Upper lobe of left lung (tissue), 6 donors: ENCODE data around the gene KANTR. TPM values are rescaled to one million over a fixed set of nuclear protein-coding genes. Genes with fewer than 3 reads are reported as not detected.

ENCODE experiments used
- ATAC-seq, 2 donors: fragments of 200-7000 bp; cut with Tn5 transposase; one replicate each; pipeline ENCODE4 v1.9.1; 2022; ENCODE audit warnings: mild to moderate bottlenecking in 2 of 2, moderate library complexity in 2 of 2; ENCODE audit not compliant: low FRiP score in 2 of 2
- DNase-seq, 2 donors: peaks; one replicate each; pipeline ENCODE4 v3.0.0-alpha.2; 2019 to 2020
- H3K27ac ChIP-seq, 4 donors: fragments of 200-600 bp; sonication (generic); one replicate each; pipeline ENCODE4 v1.5.1; 2016 to 2019
- H3K27me3 ChIP-seq, 4 donors: fragments of 200-600 bp; sonication (generic); one replicate each; pipeline ENCODE4 v1.5.1; 2017 to 2019
- H3K36me3 ChIP-seq, 4 donors: fragments of 200-600 bp; sonication (generic); one replicate each; pipeline ENCODE4 v1.5.1; 2016 to 2019
- H3K4me1 ChIP-seq, 4 donors: fragments of 200-600 bp; sonication (generic); one replicate each; pipeline ENCODE4 v1.5.1; 2018 to 2019
- H3K4me3 ChIP-seq, 4 donors: fragments of 200-600 bp; sonication (generic); one replicate each; pipeline ENCODE4 v1.5.1; 2017 to 2019; ENCODE audit warnings: mild to moderate bottlenecking in 2 of 4, moderate library complexity in 1 of 4
- H3K9me3 ChIP-seq, 4 donors: fragments of 200-600 bp; sonication (generic); one replicate each; pipeline ENCODE4 v1.5.1; 2018 to 2019
- CTCF ChIP-seq, 6 experiments: fragments of 450-650 bp in 4 of 6; fragments of 200-600 bp in 2 of 6; sonication (generic) in 2 of 6; IDR thresholded peaks; one replicate each; pipeline ENCODE4 v1.5.1; 2016 to 2019; ENCODE audit warnings: antibody characterized with exemption in 6 of 6
- EP300 ChIP-seq, 4 donors: sonication (generic); formaldehyde crosslinking; IDR thresholded peaks; one replicate each; pipeline ENCODE4 v1.5.1; 2017; ENCODE audit warnings: antibody characterized with exemption in 4 of 4, control low read depth in 2 of 4
- POLR2A ChIP-seq, 4 donors: fragments of 450-650 bp; IDR thresholded peaks; one replicate each; pipeline ENCODE4 v1.5.1; 2016 to 2017; ENCODE audit warnings: antibody characterized with exemption in 4 of 4, mild to moderate bottlenecking in 2 of 4
- POLR2AphosphoS5 ChIP-seq, 2 donors: sonication (generic); formaldehyde crosslinking; IDR thresholded peaks; one replicate each; pipeline ENCODE4 v1.5.1; 2017; ENCODE audit warnings: antibody characterized with exemption in 2 of 2
- WGBS, 2 donors: methylation state at CpG; one replicate each; pipeline ENCODE4 v1.1.5; 2017 to 2018; 5-methylcytosine and 5-hydroxymethylcytosine counted together
- total RNA-seq, 6 donors: library from RNA; depleted of rRNA in 4 of 6; stranded (reverse); fragments of >200 nt in 4 of 6; gene quantifications; one replicate each; pipeline versions ENCODE4 v1.1.0 to v1.2.1, GENCODE V29; 2016 to 2021
- donor health status: DM: no; HTN: no; CAD: no; lungs with moderate emphysema.
- donor health status: DM: no; HTN: yes; CAD: no; lungs with severe emphysema.

Gene KANTR
- total RNA-seq, 6 donors from 2014 or later = 7.6 to 68.1 (median 14.9) TPM

- ATAC-seq (peak in 1 of 2 donors; percentile 26), DNase-seq (peak in 1 of 2 donors; percentile 36)
- TF ChIP-seq POLR2AphosphoS5 (IDR thresholded peaks at IDR 0.05) = no peak
- no peak for TF ChIP-seq POLR2A (IDR thresholded peaks at IDR 0.05)
- TF ChIP-seq CTCF (IDR thresholded peaks at IDR 0.05) = no peak
- no peak for TF ChIP-seq EP300 (IDR thresholded peaks at IDR 0.05)
- Histone ChIP-seq H3K4me1 (no peaks in the 10 kb centered on the region), H3K36me3 (peaks cover 0 to 5% (median 0%) of the 10 kb centered on the region in 4 donors), H3K9me3 (no peaks in the 10 kb centered on the region), H3K27me3 (no peaks in the 10 kb centered on the region), H3K4me3 (no peak overlapping the region), H3K27ac (no peak overlapping the region)
- WGBS, 2 donors = 97% methylated on average over 4 of the region's 6 CpGs; no CpG with 5 or more reads in 1 of the 2 donors
Observed at GRCh38 chrX:53114864-53115549, 21.1 kb downstream of the KANTR start.

GRCh38 chrX:53115550-53115874 lies 21.6 kb downstream of the KANTR start:
- no peak for DNase-seq
- no peaks in the 10 kb centered on the region for H3K9me3 ChIP-seq
- peaks cover 0 to 5% (median 0%) of the 10 kb centered on the region in 4 donors for H3K36me3 ChIP-seq
- no peaks in the 10 kb centered on the region for H3K4me1 ChIP-seq
- H3K27ac ChIP-seq = no peak overlapping the region
- 59 to 100% methylated on average over 1 to 2 of the region's 2 CpGs for WGBS, 2 donors
- H3K27me3 ChIP-seq = no peaks in the 10 kb centered on the region
- H3K4me3 ChIP-seq = no peak overlapping the region
- TF ChIP-seq EP300 (IDR thresholded peaks at IDR 0.05) (no peak), CTCF (IDR thresholded peaks at IDR 0.05) (no peak), POLR2A (IDR thresholded peaks at IDR 0.05) (no peak), POLR2AphosphoS5 (IDR thresholded peaks at IDR 0.05) (no peak)
- ATAC-seq = peak in 1 of 2 donors; percentile 40

- DNase-seq = no peak
- peak in 1 of 2 donors; percentile 61 for ATAC-seq
- no peak for TF ChIP-seq CTCF (IDR thresholded peaks at IDR 0.05)
- no peak overlapping the region for H3K27ac ChIP-seq
- H3K27me3 ChIP-seq = no peaks in the 10 kb centered on the region
- H3K36me3 ChIP-seq = peaks cover 0 to 5% (median 0%) of the 10 kb centered on the region in 4 donors
- no peak overlapping the region for H3K4me3 ChIP-seq
- H3K4me1 ChIP-seq = no peaks in the 10 kb centered on the region
- WGBS, 2 donors = 60 to 68% methylated on average over 3 of the region's 3 CpGs
- H3K9me3 ChIP-seq = no peaks in the 10 kb centered on the region
Observed at GRCh38 chrX:53116101-53116500, 22.2 kb downstream of the KANTR start.

- DNase-seq (no peak), ATAC-seq (no peak)
- 62 to 67% methylated on average over 1 of the region's 1 CpG for WGBS, 2 donors
- Histone ChIP-seq H3K27me3 (no peaks in the 10 kb centered on the region), H3K9me3 (no peaks in the 10 kb centered on the region), H3K4me3 (no peak overlapping the region), H3K36me3 (no peaks in the 10 kb centered on the region), H3K27ac (no peak overlapping the region), H3K4me1 (no peaks in the 10 kb centered on the region)
- no peak for TF ChIP-seq CTCF (IDR thresholded peaks at IDR 0.05)
- TF ChIP-seq POLR2AphosphoS5 (IDR thresholded peaks at IDR 0.05) = no peak
- TF ChIP-seq EP300 (IDR thresholded peaks at IDR 0.05) = no peak
- TF ChIP-seq POLR2A (IDR thresholded peaks at IDR 0.05) = no peak
Observed at GRCh38 chrX:53122013-53122412, 28.1 kb downstream of the KANTR start.

- Histone ChIP-seq H3K27me3 (no peaks in the 10 kb centered on the region), H3K36me3 (no peaks in the 10 kb centered on the region), H3K4me1 (no peaks in the 10 kb centered on the region), H3K4me3 (no peak overlapping the region), H3K27ac (no peak overlapping the region), H3K9me3 (no peaks in the 10 kb centered on the region)
- no peak for DNase-seq
- TF ChIP-seq CTCF (IDR thresholded peaks at IDR 0.05) = no peak
- TF ChIP-seq EP300 (IDR thresholded peaks at IDR 0.05) = no peak
- TF ChIP-seq POLR2A (IDR thresholded peaks at IDR 0.05) = no peak
- no peak for TF ChIP-seq POLR2AphosphoS5 (IDR thresholded peaks at IDR 0.05)
- no peak for ATAC-seq
Observed at GRCh38 chrX:53125506-53125905, 31.6 kb downstream of the KANTR start.
